GM21723 (cell line): Measurements from ENCODE around the gene BMERB1.

ENCODE experiments used
- ATAC-seq: cut with Tn5 transposase; IDR thresholded peaks from one replicate; pipeline ENCODE4 v1.9.1; 2021; ENCODE audit warnings: mild to moderate bottlenecking, moderate library complexity; ENCODE audit not compliant: unreplicated experiment

BMERB1 gene

GRCh38 chr16:15493466-15494180, 59.2 kb downstream of the BMERB1 start:
- no peak for ATAC-seq

DNA sequence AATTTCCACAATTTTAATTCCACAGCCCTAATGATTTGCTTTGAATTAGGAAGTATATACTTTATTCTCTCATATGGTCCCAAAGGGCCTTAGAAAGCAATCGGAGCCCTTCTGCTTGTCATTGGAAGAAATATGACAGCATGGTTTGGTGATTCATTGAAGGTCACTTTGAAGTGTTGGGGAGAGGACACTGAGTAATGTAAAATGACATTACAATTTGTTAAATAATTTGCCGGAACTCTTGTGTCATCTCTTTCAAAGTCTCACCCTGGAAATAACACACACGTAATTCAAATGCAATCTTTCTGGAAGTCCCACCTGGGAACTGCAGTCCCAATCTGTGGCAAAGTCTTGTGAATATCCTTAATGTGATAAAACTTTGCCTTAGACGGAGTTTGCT, 59.8 kb downstream of the BMERB1 start:
- no peak for ATAC-seq

DNA sequence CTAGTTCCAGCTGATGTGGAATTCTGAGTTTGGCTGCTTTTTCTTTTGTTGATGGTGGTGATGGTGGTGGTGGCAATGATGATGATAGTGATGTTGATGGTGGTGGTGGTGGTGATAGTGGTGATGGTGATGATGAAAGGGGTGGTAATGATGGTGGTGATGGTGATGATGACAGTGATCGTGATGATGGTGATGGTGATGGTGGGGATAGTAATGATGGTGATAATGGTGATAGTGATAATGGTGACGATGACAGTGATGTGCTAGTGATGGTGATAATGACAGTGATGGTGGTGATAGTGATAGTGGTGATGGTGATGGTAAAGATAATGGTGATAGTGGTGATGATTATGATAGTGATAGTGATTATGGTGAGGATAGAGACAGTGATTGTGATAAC, 61.5 kb downstream of the BMERB1 start:
- no peak for ATAC-seq

GRCh38 chr16:15498427-15499175, 64.2 kb downstream of the BMERB1 start:
- no peak for ATAC-seq

- ATAC-seq, result no peak
Measured at GRCh38 chr16:15502041-15502725, 67.8 kb downstream of the BMERB1 start.

DNA sequence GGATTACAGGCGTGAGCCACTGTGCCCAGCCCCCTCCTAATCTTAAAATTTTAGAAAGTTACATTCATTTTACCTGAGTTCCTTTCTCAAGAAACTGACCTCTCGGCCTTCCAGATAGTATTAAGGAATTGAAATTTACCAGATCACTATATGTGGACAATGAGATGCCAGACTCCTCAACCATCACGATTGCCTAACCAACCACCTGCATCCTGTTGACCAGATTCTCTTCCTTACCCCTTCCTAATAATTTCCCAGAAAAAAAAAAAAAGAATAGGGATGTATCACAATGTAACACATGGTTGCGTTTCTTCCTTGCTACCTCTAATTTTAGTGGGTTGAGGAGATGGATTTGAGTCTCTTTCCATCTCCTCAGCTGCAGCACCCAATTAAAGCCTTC, 72.1 kb downstream of the BMERB1 start:
- no peak for ATAC-seq

DNA sequence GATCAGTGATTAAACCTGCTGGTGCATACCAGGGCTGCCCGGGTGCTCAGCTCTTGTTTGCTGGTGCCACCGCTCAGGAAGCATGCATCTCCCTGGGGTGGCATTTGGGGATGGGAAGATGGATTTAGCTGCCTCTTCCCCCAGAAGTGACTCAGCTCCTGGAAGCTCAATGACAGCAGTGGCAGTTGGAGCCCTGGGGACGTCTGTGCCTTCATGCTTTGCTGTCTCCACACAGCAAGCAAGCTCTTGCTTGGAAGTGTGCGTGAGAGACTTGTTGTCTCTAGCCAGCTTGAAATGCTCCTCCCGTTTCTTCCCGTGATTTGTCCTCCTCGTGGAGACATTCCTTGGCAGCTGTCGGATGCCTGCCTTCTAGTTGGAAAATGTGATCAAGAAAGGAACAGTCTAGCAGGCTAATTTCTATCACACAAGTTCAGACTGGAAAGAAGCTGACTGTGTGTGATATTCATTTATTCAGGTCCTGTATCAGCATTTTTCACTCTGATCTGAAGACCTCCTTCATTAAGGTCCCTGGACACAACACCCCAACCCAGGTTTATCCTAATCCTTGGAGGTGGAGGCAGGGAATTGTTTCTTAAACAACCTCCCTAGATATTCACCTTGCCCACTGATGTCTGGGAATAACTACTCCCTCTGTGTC, 73.0 kb downstream of the BMERB1 start:
- no peak for ATAC-seq

DNA sequence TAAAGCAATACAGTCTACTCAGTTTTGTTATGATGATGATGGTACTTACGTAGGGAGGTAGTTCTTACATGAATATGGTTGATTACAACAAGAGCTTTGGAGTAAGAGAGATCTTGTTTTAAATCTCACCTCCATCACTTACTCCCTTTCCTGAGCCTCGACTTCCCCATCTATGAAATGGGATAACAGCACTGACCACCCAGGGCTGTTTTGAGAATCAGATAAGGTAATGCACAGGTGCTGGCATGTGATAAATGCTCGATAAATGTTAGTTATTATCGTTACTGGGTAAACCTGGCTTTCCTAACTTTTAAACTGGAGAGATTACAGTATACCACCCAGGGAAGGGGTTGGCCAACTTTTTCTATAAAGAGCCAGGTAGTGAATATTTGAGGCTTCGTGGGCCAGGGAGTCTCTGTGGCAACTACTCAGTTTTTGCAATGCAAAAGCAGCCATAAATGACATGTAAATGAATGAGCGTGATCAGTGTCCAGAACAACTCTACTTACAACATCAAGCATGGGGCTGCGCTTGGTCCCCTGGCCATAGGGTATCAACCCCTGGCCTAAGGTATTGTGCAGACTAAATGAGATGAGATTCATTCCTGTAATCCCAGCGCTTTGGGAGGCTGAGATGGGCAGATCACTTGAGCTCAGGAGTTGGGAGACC, 73.7 kb downstream of the BMERB1 start:
- ATAC-seq, result no peak

GRCh38 chr16:15509051-15509592, 74.7 kb downstream of the BMERB1 start:
- ATAC-seq, result no peak

- no peak for ATAC-seq
Measured at GRCh38 chr16:15509593-15510535, 75.5 kb downstream of the BMERB1 start.

DNA sequence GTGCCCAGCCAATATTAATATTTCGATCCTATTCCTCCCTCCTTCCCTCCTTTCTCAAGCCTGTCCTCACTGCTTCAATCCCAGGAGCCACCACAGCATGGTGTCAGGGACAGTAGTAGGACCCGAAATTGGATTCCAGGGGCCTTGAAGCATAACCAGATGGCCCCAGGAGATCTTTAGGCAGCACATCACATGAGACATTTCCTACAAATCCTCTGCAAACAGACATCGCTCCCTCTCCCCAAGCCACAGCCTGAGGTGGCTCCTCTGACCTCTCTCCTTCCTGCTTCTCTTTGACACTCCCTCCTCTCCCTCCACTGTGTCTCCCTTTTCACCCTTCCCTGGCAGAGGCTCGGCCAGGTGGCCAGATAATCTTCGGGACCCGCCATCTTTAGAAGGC, 76.6 kb downstream of the BMERB1 start:
- no peak for ATAC-seq

GRCh38 chr16:15511759-15512487, 77.5 kb downstream of the BMERB1 start:
- no peak for ATAC-seq

- ATAC-seq, result no peak
Measured at GRCh38 chr16:15513156-15513555, 78.8 kb downstream of the BMERB1 start.

GRCh38 chr16:15515992-15516391, 81.6 kb downstream of the BMERB1 start:
- no peak for ATAC-seq

DNA sequence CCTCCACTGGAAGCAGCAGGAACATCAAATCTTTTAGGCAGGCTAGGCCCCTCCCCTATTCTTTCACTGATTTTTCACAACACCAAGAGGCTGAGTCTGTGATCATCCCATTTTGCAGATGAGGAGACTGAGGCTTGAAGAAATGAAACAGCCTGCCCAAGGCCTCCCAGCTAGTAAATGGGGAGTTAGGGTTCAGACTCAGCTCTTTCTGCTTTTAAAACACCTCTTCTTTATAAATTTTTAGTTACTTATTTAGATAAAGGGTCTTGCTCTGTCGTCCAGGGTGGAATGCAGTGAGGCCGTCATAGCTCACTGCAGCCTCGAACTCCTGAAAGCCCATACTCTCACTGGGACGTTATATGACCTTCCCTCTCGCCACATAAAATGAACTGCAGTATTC, 82.2 kb downstream of the BMERB1 start:
- no peak for ATAC-seq

- no peak for ATAC-seq
Measured at GRCh38 chr16:15517743-15518377, 83.5 kb downstream of the BMERB1 start.

- ATAC-seq, result no peak
Measured at GRCh38 chr16:15518381-15519351, 84.3 kb downstream of the BMERB1 start.
